Measurements from ENCODE around the gene PDE7B.

- no peak for TF ChIP-seq CTCF (conservative IDR thresholded peaks at IDR 0.05; ENCODE audit: low read depth, low read length)
- no peak for TF ChIP-seq EZH2 (IDR thresholded peaks at IDR 0.05; ENCODE audit: borderline replicate concordance, low read depth, low read length, poor library complexity, severe bottlenecking)
These were observed 25.2 kb upstream of the PDE7B start for GRCh38 chr6:135826236-135826804.

Measured in A673 (cell line).